ENCODE measurements around the gene MGLL. TPM values are rescaled to one million over a fixed set of nuclear protein-coding genes. Genes with fewer than 3 reads are reported as not detected.

The MGLL gene
- total RNA-seq, 1 experiment from 2014 or later: 2.1 TPM

DNA sequence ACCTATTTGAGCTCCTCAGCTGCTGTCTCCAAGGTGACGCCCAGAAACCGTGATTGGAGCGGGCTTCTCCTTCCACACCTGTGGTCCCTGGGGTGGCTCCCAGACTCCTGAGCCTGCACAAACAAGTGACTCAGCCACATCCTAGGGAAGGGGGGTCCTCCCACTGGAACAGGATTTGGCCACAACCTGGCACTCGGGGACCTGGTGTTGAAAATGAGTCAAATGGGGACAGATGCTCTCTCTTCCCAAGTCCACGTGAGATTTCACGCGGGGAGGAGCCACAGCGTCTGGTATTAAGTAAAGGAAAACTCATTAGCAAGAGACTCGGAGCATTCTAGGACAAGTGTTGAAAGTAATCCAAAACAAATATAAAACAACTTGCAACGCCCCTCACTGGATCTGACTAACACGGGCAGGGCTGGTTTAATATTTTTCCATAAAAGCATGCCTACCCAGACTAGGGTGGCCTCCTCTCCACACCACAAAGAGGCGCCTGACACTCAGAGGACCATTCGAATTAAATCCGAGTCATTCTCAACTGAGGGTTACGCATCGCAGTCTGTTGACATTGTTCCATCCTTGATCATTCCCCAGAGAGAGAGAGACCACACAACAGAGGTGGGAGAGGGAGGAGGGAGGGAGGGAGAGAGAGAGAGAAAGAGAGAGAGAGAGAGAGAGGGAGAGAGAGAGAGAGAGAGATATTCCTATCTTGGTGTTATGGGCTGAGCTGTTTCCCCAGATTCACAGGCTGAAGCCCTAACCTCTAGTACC is 74.4 kb downstream of the MGLL start:
- Histone ChIP-seq H3K27ac (ENCODE audit: low read length) (no peak overlapping the region), H3K36me3 (ENCODE audit: control insufficient read depth, insufficient read depth, low read length) (no peaks in the 10 kb centered on the region), H3K4me1 (ENCODE audit: control insufficient read depth, insufficient read depth, low read length) (no peaks in the 10 kb centered on the region), H3K9me3 (ENCODE audit: control insufficient read depth, insufficient read depth, low read depth, low read length) (no peaks in the 10 kb centered on the region), H3K4me3 (ENCODE audit: low read depth in 2 of 2, low read length in 2 of 2) (no peak overlapping the region), H3K27me3 (ENCODE audit: control insufficient read depth, insufficient read depth, low read length) (peaks cover 4% of the 10 kb centered on the region; the same call in 1 of the 2 replicates)
- CTCF ChIA-PET: no interaction called here
- in situ Hi-C loops (cut with HindIII; ENCODE audit: low pct_unique_long_range_greater_than_20kb, low sequenced_read_pairs): no loop called here
- POLR2A ChIA-PET: no interaction called here
- intact Hi-C loops (cut with micrococcal nuclease; ENCODE audit: unreplicated experiment): no loop called here
- no TSS peak for BruUV-seq (replicated peaks)
- no peak for DNase-seq (ENCODE audit: low read depth, low spot score)
- TF ChIP-seq, protein P1, sequence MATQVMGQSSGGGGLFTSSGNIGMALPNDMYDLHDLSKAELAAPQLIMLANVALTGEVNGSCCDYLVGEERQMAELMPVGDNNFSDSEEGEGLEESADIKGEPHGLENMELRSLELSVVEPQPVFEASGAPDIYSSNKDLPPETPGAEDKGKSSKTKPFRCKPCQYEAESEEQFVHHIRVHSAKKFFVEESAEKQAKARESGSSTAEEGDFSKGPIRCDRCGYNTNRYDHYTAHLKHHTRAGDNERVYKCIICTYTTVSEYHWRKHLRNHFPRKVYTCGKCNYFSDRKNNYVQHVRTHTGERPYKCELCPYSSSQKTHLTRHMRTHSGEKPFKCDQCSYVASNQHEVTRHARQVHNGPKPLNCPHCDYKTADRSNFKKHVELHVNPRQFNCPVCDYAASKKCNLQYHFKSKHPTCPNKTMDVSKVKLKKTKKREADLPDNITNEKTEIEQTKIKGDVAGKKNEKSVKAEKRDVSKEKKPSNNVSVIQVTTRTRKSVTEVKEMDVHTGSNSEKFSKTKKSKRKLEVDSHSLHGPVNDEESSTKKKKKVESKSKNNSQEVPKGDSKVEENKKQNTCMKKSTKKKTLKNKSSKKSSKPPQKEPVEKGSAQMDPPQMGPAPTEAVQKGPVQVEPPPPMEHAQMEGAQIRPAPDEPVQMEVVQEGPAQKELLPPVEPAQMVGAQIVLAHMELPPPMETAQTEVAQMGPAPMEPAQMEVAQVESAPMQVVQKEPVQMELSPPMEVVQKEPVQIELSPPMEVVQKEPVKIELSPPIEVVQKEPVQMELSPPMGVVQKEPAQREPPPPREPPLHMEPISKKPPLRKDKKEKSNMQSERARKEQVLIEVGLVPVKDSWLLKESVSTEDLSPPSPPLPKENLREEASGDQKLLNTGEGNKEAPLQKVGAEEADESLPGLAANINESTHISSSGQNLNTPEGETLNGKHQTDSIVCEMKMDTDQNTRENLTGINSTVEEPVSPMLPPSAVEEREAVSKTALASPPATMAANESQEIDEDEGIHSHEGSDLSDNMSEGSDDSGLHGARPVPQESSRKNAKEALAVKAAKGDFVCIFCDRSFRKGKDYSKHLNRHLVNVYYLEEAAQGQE (IDR thresholded peaks at IDR 0.05; ENCODE audit: insufficient read depth in 1 of 2, low read depth in 2 of 2, low read length in 1 of 2): no peak
- ATAC-seq: no peak; the same call in 1 of the 2 replicates

DNA sequence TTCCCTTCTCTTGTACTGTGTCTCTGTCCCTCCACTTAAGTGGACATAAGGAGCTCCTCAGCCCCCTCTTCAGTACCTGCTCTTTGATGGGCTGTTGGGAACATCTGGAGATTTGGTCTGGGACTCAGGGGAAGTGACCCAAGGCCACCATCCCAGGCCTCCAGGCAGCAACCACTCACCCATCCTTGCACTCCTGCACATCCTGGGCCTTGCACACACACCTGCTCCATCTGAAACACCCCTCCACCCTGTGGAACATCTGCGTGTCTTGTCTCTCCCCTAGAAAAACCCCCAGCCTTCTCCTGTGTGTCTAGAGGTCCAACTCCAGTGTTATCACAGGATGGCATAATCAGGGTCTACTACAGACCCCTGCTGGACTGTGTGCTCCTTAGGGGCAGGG is 75.2 kb downstream of the MGLL start:
- H3K9me3 ChIP-seq (ENCODE audit: control insufficient read depth, insufficient read depth, low read depth, low read length): no peaks in the 10 kb centered on the region
- BruUV-seq (replicated peaks): no TSS peak
- in situ Hi-C loops (cut with HindIII; ENCODE audit: low pct_unique_long_range_greater_than_20kb, low sequenced_read_pairs): no loop called here
- CTCF ChIA-PET: interaction anchor here (0.6 kb wide), 1 partner anchor 67 kb away, joined by 4 read pairs; no protein-coding TSS in a partner anchor
- ATAC-seq: no peak
- no peak overlapping the region for H3K4me3 ChIP-seq (ENCODE audit: low read depth in 2 of 2, low read length in 2 of 2)
- intact Hi-C loops (cut with micrococcal nuclease; ENCODE audit: unreplicated experiment): no loop called here
- H3K27ac ChIP-seq (ENCODE audit: low read length): no peak overlapping the region
- H3K27me3 ChIP-seq (ENCODE audit: control insufficient read depth, insufficient read depth, low read length): peaks cover 4% of the 10 kb centered on the region; the same call in 1 of the 2 replicates
- DNase-seq (ENCODE audit: low read depth, low spot score): no peak
- no peaks in the 10 kb centered on the region for H3K4me1 ChIP-seq (ENCODE audit: control insufficient read depth, insufficient read depth, low read length)
- H3K36me3 ChIP-seq (ENCODE audit: control insufficient read depth, insufficient read depth, low read length): no peaks in the 10 kb centered on the region
- POLR2A ChIA-PET: no interaction called here
- TF ChIP-seq, protein P1 (IDR thresholded peaks at IDR 0.05; ENCODE audit: insufficient read depth in 1 of 2, low read depth in 2 of 2, low read length in 1 of 2): no peak
- TF ChIP-seq SIN3A (IDR thresholded peaks at IDR 0.05; ENCODE audit: borderline replicate concordance, insufficient read depth, low read depth, low read length) (no peak), POLR2AphosphoS5 (IDR thresholded peaks at IDR 0.05; ENCODE audit: low read depth, low read length) (no peak), TCF7L2 (IDR thresholded peaks at IDR 0.05; ENCODE audit: low read depth, low read length) (no peak)
- TF ChIP-seq, protein P2, sequence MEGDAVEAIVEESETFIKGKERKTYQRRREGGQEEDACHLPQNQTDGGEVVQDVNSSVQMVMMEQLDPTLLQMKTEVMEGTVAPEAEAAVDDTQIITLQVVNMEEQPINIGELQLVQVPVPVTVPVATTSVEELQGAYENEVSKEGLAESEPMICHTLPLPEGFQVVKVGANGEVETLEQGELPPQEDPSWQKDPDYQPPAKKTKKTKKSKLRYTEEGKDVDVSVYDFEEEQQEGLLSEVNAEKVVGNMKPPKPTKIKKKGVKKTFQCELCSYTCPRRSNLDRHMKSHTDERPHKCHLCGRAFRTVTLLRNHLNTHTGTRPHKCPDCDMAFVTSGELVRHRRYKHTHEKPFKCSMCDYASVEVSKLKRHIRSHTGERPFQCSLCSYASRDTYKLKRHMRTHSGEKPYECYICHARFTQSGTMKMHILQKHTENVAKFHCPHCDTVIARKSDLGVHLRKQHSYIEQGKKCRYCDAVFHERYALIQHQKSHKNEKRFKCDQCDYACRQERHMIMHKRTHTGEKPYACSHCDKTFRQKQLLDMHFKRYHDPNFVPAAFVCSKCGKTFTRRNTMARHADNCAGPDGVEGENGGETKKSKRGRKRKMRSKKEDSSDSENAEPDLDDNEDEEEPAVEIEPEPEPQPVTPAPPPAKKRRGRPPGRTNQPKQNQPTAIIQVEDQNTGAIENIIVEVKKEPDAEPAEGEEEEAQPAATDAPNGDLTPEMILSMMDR (IDR thresholded peaks at IDR 0.05): no peak
